Activated naive CD8-positive, alpha-beta T cell treated with anti-CD3 and anti-CD28 coated beads, Interleukin-2, amount 50 U/mL, for 24 hours (primary cell): ENCODE data around the gene TEN1.
"Not testable (repeated sequence)": the region's sequence is repeated elsewhere in the genome, so short reads cannot be mapped to it uniquely, and the experiment has no call there.

ENCODE experiments used
- ATAC-seq: fragments of 150-1000 bp; cut with Tn5 transposase; one replicate; pipeline ENCODE4 v1.10.0; 2021
- DNase-seq: peaks from one replicate; pipeline ENCODE4 v3.0.0; 2021
- H3K27ac Mint-ChIP-seq: one replicate; pipeline ENCODE4 v1.8.0; 2021; ENCODE audit warnings: mild to moderate bottlenecking, mixed read lengths
- H3K27me3 Mint-ChIP-seq: one replicate; pipeline ENCODE4 v1.8.0; 2021; ENCODE audit warnings: mixed read lengths
- H3K36me3 Mint-ChIP-seq: one replicate; pipeline ENCODE4 v1.8.0; 2021; ENCODE audit warnings: low read depth, mixed read lengths
- H3K4me1 Mint-ChIP-seq: one replicate; pipeline ENCODE4 v1.8.0; 2021; ENCODE audit warnings: mixed read lengths
- H3K4me3 Mint-ChIP-seq: one replicate; pipeline ENCODE4 v1.8.0; 2021; ENCODE audit warnings: mild to moderate bottlenecking, moderate library complexity, mixed read lengths
- H3K9me3 Mint-ChIP-seq: one replicate; pipeline ENCODE4 v1.8.0; 2021; ENCODE audit warnings: mixed read lengths

TEN1 gene

GRCh38 chr17:75959839-75960511 lies 19.1 kb upstream of the TEN1 start:
- Mint-ChIP-seq H3K27me3 (no peaks in the 10 kb centered on the region), H3K36me3 (peaks cover 9% of the 10 kb centered on the region), H3K4me3 (no peak overlapping the region), H3K9me3 (no peaks in the 10 kb centered on the region), H3K4me1 (peaks cover 8% of the 10 kb centered on the region), H3K27ac (no peak overlapping the region)
- ATAC-seq (no peak), DNase-seq (no peak)

- H3K36me3 Mint-ChIP-seq = no peaks in the 10 kb centered on the region
- H3K27ac Mint-ChIP-seq = no peak overlapping the region
- DNase-seq = no peak
Measured at GRCh38 chr17:75965468-75965867, 13.6 kb upstream of the TEN1 start.

GRCh38 chr17:75969044-75969443 lies 10.0 kb upstream of the TEN1 start:
- not testable (repeated sequence) for H3K27ac Mint-ChIP-seq, H3K27me3 Mint-ChIP-seq, H3K4me3 Mint-ChIP-seq, ATAC-seq, H3K9me3 Mint-ChIP-seq, H3K4me1 Mint-ChIP-seq, DNase-seq, H3K36me3 Mint-ChIP-seq

More at GRCh38 chr17:75965468-75965867, 13.6 kb upstream of the TEN1 start:
- ATAC-seq = no peak
- no peak overlapping the region for H3K4me3 Mint-ChIP-seq
- H3K9me3 Mint-ChIP-seq = no peaks in the 10 kb centered on the region
- no peaks in the 10 kb centered on the region for H3K27me3 Mint-ChIP-seq
- H3K4me1 Mint-ChIP-seq = peaks cover 10% of the 10 kb centered on the region

- Mint-ChIP-seq H3K4me1 (peaks cover 3% of the 10 kb centered on the region), H3K36me3 (peaks cover 5% of the 10 kb centered on the region), H3K27ac (no peak overlapping the region), H3K27me3 (no peaks in the 10 kb centered on the region), H3K9me3 (no peaks in the 10 kb centered on the region), H3K4me3 (no peak overlapping the region)
- ATAC-seq = no peak
- no peak for DNase-seq
Measured at GRCh38 chr17:75970011-75970523, 9.0 kb upstream of the TEN1 start.

- DNase-seq = no peak
- H3K4me1 Mint-ChIP-seq = peaks cover 5% of the 10 kb centered on the region
- H3K36me3 Mint-ChIP-seq = peaks cover 5% of the 10 kb centered on the region
Measured at GRCh38 chr17:75970626-75971025, 8.4 kb upstream of the TEN1 start.

GRCh38 chr17:75975187-75975586 lies 3.9 kb upstream of the TEN1 start:
- not testable (repeated sequence) for H3K27me3 Mint-ChIP-seq, H3K27ac Mint-ChIP-seq, DNase-seq, ATAC-seq, H3K4me3 Mint-ChIP-seq, H3K36me3 Mint-ChIP-seq, H3K9me3 Mint-ChIP-seq
- peaks cover 33% of the 10 kb centered on the region for H3K4me1 Mint-ChIP-seq

More at GRCh38 chr17:75970626-75971025, 8.4 kb upstream of the TEN1 start:
- Mint-ChIP-seq H3K27ac (no peak overlapping the region), H3K27me3 (no peaks in the 10 kb centered on the region), H3K4me3 (no peak overlapping the region), H3K9me3 (no peaks in the 10 kb centered on the region)
- ATAC-seq = no peak

- no peaks in the 10 kb centered on the region for H3K27me3 Mint-ChIP-seq
- peaks cover 7% of the 10 kb centered on the region for H3K36me3 Mint-ChIP-seq
- H3K9me3 Mint-ChIP-seq = no peaks in the 10 kb centered on the region
- H3K4me3 Mint-ChIP-seq = no peak overlapping the region
- peak overlapping the region; percentile 5 for H3K27ac Mint-ChIP-seq
- ATAC-seq = no peak
- DNase-seq = no peak
- H3K4me1 Mint-ChIP-seq = peaks cover 38% of the 10 kb centered on the region
Measured at GRCh38 chr17:75975757-75976174, 3.3 kb upstream of the TEN1 start.

GRCh38 chr17:75976175-75976848 lies 2.7 kb upstream of the TEN1 start:
- no peak for ATAC-seq
- Mint-ChIP-seq H3K36me3 (peaks cover 5% of the 10 kb centered on the region), H3K27me3 (no peaks in the 10 kb centered on the region), H3K27ac (peak overlapping the region; percentile 5), H3K4me1 (peaks cover 43% of the 10 kb centered on the region), H3K4me3 (peak overlapping the region; percentile 16), H3K9me3 (no peaks in the 10 kb centered on the region)
- DNase-seq = no peak

GRCh38 chr17:75979705-75980187 lies 706 bp downstream of the TEN1 start:
- H3K27me3 Mint-ChIP-seq = no peaks in the 10 kb centered on the region
- H3K4me3 Mint-ChIP-seq = peak overlapping the region; percentile 99
- peak overlapping the region; percentile 100 for H3K27ac Mint-ChIP-seq
- peaks cover 6% of the 10 kb centered on the region for H3K36me3 Mint-ChIP-seq
- peak; percentile 15 for ATAC-seq
- H3K9me3 Mint-ChIP-seq = no peaks in the 10 kb centered on the region
- H3K4me1 Mint-ChIP-seq = peaks cover 51% of the 10 kb centered on the region
- DNase-seq = no peak

- Mint-ChIP-seq H3K4me3 (peak overlapping the region; percentile 99), H3K36me3 (peaks cover 6% of the 10 kb centered on the region), H3K4me1 (peaks cover 51% of the 10 kb centered on the region), H3K9me3 (no peaks in the 10 kb centered on the region), H3K27ac (peak overlapping the region; percentile 100), H3K27me3 (no peaks in the 10 kb centered on the region)
- DNase-seq (no peak), ATAC-seq (no peak)
Measured at GRCh38 chr17:75980188-75981018, 1.4 kb downstream of the TEN1 start.

GRCh38 chr17:75981019-75981615 lies 2.1 kb downstream of the TEN1 start:
- no peak for ATAC-seq
- DNase-seq = no peak
- peaks cover 45% of the 10 kb centered on the region for H3K4me1 Mint-ChIP-seq

GRCh38 chr17:75983501-75984181 lies 4.6 kb downstream of the TEN1 start:
- H3K9me3 Mint-ChIP-seq = no peaks in the 10 kb centered on the region

More at GRCh38 chr17:75981019-75981615, 2.1 kb downstream of the TEN1 start:
- Mint-ChIP-seq H3K27ac (peak overlapping the region; percentile 100), H3K36me3 (peaks cover 6% of the 10 kb centered on the region), H3K4me3 (peak overlapping the region; percentile 99), H3K9me3 (no peaks in the 10 kb centered on the region), H3K27me3 (no peaks in the 10 kb centered on the region)

GRCh38 chr17:75985986-75986385 lies 6.9 kb downstream of the TEN1 start:
- H3K9me3 Mint-ChIP-seq = no peaks in the 10 kb centered on the region

More at GRCh38 chr17:75983501-75984181, 4.6 kb downstream of the TEN1 start:
- Mint-ChIP-seq H3K36me3 (peaks cover 9% of the 10 kb centered on the region), H3K4me3 (no peak overlapping the region), H3K27ac (no peak overlapping the region), H3K27me3 (no peaks in the 10 kb centered on the region), H3K4me1 (peaks cover 25% of the 10 kb centered on the region)
- ATAC-seq (no peak), DNase-seq (no peak)

More at GRCh38 chr17:75985986-75986385, 6.9 kb downstream of the TEN1 start:
- ATAC-seq = no peak
- DNase-seq = no peak
- Mint-ChIP-seq H3K27me3 (no peaks in the 10 kb centered on the region), H3K4me1 (peaks cover 11% of the 10 kb centered on the region), H3K36me3 (peaks cover 7% of the 10 kb centered on the region), H3K27ac (no peak overlapping the region), H3K4me3 (no peak overlapping the region)
